Left forelimb (tissue), 1 donor: Measurements from ENCODE around the gene GULP1.

Experiments
- DNase-seq: peaks from one replicate; pipeline ENCODE4 v3.0.0-alpha.2; 2018; ENCODE audit warnings: low spot score

GULP1 gene

GRCh38 chr2:188326290-188326668 lies 34.6 kb downstream of the GULP1 start:
- no peak for DNase-seq

GRCh38 chr2:188326669-188327301 lies 35.1 kb downstream of the GULP1 start:
- DNase-seq = no peak

DNA sequence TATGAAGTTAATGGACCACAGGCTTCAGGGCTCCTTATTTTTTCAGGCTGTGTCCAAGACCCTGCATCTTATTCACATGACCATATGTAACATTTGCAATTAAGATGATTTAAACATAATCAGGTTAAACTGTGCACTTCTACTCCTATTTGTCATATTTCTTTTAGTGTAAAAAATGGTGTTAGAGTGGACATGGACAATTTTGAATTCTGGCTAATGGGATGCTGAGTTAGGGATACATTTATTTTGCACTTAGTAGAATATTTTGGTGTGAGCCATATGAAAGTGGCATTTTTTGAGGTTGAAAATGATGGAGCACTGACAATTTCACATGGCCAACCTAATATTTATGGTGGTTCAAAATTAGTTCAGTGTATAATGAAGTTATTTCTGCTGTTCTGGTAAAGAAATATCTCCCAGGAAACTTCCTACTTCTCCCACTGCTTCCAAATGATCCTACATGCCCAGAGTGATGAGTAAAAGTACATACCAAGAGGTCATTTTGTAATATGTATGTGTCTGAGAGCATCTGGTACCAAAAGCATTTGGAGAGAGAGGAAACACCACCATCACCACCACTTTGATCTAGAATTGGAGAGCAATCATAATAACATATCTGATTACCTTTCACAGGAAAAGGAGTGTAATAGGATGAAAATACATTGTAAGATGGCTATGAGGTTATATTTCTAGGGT lies 36.0 kb downstream of the GULP1 start:
- no peak for DNase-seq

DNA sequence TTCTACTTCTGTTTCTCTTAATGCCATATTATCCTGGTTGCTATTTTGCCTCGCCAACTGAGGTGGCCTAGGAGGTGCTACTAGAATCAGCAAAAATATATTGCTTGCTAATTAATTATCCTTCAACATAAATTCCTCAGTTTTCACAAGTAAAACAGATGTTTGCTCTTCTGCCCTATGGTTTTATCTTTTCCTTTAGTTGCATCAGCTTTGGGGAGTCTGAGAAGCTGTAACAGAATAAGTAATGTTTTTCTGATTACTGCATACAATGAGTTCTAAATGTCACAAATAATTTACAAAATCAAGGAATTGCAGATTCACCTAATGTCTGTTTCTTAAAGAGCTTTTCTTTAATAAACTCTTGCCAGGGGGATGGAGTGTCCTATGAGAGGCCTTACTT lies 36.7 kb downstream of the GULP1 start:
- no peak for DNase-seq

DNA sequence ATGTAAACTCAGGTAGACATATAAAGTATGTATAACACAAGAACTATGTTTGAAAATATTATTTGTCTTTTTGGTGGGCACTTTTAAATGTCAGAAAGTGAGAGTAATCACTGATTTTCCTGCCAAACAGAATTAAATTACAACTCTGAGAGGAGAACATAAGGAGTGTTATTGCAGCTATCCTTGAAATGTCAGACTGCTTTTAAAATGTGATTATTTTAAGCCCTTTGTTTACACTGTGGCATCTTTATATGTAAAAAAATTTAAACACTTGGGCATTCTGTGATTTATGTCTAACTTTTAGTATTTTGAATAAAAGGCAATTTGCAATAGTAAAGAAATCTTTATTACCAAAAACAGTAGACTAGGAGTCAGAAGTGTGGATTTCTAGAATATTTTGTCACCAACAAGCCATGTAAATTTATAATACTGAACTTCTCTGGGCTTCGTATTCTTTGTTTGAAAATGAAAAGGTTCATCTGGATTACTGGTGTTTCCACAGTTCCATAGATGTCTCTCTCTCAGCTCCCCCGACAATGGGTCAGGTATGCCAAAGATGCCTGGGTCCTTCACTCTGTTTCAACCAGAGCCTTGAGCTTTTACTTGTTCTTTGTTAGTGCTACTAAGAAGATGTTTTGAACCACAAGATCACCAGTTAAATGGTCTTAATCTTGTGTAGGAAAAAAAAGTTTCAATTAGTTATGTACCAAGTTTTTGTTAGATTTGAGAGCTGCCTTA lies 38.8 kb downstream of the GULP1 start:
- DNase-seq = no peak

- no peak for DNase-seq
Measured at GRCh38 chr2:188332619-188333018, 40.9 kb downstream of the GULP1 start.

DNA sequence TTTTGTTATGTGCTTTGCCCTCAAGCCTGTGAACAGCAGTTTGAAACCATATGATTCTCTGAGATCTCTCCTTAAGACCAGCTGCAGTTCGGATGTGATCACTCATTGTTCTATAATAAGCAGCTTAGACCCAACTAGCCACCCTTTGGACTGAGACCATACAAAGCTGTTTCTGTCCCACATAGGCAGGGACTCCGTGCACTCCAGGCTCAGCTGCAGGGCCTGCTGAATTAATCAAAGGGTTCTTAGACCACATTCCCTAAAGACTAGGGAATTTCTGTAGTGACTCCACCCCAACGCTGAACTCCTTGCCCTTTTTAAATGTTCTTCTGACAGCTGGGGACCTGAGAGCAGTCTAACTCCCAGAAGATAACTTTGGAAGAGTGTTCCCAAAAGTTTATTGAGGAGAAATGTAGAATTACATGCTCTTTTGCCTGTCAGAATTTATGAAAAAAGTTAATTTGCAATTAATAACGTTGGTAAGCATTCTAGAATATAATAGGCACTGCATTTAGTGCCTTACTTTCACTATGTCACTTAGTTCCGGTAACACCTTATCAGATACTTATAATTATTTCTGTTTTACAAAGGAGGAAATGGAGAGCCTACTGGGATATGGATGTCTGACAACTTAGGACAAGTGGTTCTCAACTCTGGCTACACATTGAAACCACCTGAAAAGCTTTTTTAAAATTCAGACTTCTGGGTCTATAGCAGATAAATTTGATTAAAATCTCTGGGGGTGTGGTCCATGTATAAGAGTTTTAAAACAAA lies 42.3 kb downstream of the GULP1 start:
- DNase-seq = no peak

DNA sequence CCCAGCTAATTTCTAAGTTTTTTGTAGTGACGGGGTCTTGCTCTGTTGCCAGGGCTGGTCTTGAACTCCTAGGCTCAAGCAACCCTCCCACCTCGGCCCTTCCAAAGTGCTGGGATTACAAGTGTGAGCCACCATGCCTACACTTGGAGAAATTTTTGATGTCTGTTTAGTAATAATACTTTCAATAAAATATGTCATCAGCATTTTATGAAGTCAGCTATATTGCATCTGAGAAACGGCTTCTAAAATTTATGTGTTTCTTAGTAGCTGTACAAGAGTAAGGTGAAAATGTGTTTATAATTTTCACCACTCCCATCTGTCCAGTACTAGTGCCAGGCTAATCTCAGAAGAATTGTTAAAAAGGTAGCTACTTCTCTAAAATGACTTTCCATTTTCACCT lies 46.8 kb downstream of the GULP1 start:
- no peak for DNase-seq

DNA sequence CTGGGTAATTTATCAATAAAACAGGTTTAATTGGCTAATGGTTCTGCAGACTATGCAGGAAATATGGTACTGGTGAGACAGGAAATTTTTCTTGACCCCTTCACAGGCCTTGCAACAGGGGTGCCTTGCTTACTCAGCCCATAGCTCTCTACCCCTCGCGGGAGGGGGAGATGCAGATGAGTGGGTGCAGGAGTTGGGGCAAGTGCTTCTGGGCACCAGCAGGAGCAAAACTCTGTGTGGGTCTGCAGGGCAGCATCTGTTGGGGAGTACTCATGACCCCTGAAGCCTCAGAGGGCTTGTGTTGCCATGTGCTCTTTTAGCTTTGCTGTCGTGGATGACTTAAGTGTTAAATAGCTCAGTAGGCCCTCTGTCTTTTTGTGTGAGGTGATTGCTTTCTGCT lies 48.6 kb downstream of the GULP1 start:
- DNase-seq = no peak

GRCh38 chr2:188345020-188345419 lies 53.3 kb downstream of the GULP1 start:
- DNase-seq = no peak

DNA sequence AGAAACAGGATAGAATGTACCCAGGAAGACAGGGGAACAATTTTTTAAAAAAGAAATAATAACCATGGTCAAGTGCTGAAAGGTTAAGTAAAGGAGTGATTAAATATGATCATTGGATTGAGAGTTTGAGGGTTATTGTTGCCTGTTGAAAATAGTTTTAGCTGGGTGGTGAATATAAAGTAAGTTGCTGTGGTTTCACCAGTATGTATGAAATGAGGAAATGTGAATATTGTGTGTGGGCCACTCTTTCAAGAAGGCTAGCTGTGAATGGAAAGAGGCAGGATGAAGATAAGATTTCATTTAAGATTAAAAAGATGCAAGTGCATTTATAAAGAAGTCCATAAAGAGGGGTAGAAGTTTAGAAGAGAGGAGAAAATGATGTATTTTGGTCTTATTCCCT lies 53.8 kb downstream of the GULP1 start:
- DNase-seq = no peak

GRCh38 chr2:188345831-188346458 lies 54.3 kb downstream of the GULP1 start:
- DNase-seq = no peak

GRCh38 chr2:188349019-188349418 lies 57.3 kb downstream of the GULP1 start:
- no peak for DNase-seq

- no peak for DNase-seq
Measured at GRCh38 chr2:188353282-188353681, 61.6 kb downstream of the GULP1 start.

GRCh38 chr2:188360485-188361263 lies 69.0 kb downstream of the GULP1 start:
- no peak for DNase-seq

DNA sequence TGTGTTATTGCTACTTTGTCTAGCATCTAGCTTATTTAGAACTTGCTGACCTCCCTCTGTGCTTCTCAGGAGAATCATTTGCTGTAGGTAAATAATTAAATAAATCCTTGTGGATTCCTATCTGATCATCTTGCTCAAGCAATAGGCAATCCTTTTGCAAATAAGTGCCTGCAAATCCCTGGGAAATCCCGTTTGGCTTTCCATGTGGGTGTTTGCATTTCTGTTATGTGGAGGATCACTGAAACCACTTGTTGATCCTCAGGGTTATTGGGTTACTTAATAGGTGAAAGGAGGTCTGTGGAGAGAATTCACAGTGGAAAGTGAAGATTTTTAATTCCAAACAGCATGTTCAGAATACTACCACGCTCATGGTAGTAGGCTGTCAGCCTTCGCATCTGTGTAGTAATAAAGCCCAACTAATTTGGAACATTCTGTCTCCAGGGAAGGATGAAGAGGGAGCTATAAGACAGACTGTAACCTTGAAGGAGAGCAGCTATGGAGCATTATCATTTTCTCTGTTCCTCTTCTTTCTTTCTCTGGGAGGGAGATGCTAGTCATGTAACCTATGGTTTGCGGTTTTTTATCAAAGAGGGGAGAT lies 72.5 kb downstream of the GULP1 start:
- no peak for DNase-seq

DNA sequence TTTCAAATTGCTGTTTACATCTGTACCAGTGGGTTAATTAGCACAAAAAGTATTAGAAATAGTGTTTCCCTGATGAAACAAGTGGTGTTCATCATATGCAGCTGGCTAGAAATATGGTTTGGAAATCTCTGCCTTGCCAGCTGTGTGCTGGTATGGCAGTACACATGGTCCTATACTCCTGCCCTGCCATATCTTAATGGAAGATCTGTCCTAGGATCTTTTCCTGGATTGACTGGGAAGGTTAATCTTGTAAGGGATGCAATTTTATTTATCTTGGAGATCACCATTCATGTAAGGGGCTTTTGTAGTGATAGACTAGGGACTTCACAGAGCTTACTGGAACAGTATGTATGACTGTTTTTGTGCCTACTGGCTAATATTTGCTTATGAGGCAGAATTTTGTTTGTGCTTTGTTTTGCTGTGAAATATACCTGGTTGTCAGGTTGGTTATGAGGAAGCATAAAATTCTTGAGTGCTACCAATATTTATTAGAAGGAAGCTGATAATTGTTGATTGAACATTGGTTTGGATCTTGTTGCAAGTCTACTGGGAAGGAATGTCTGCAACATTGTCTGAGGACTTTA lies 73.5 kb downstream of the GULP1 start:
- DNase-seq = no peak

GRCh38 chr2:188367164-188367563 lies 75.5 kb downstream of the GULP1 start:
- no peak for DNase-seq

- no peak for DNase-seq
Measured at GRCh38 chr2:188369365-188369764, 77.7 kb downstream of the GULP1 start.

- no peak for DNase-seq
Measured at GRCh38 chr2:188378371-188378950, 86.8 kb downstream of the GULP1 start.
